ENCODE measurements around the gene SLC41A2.
"Not testable (repeated sequence)": the region's sequence is repeated elsewhere in the genome, so short reads cannot be mapped to it uniquely, and the experiment has no call there.

Gene SLC41A2

GRCh38 chr12:104958001-104958804, at the start of gene SLC41A2:
Gene SLC41A2, minus strand, starts transcription at chr12:104958290. Its CDS starts 29,763 bp downstream, at chr12:104928527.
- DNase-seq (ENCODE audit: low read depth) = peak; percentile 78

- DNase-seq (ENCODE audit: low read depth) = no peak
Observed at GRCh38 chr12:105001476-105001875, 43.4 kb upstream of the SLC41A2 start.

- no peak for DNase-seq (ENCODE audit: low read depth)
Observed at GRCh38 chr12:104999347-104999685, 41.2 kb upstream of the SLC41A2 start.

- DNase-seq (ENCODE audit: low read depth) = no peak
Observed at GRCh38 chr12:104998423-104999346, 40.6 kb upstream of the SLC41A2 start.

- DNase-seq (ENCODE audit: low read depth) = no peak
Observed at GRCh38 chr12:104997541-104997940, 39.5 kb upstream of the SLC41A2 start.

- no peak for DNase-seq (ENCODE audit: low read depth)
Observed at GRCh38 chr12:104994336-104994735, 36.2 kb upstream of the SLC41A2 start.

- no peak for DNase-seq (ENCODE audit: low read depth)
Observed at GRCh38 chr12:104991565-104992128, 33.6 kb upstream of the SLC41A2 start.

- DNase-seq (ENCODE audit: low read depth) = no peak
Observed at GRCh38 chr12:104990950-104991349, 32.9 kb upstream of the SLC41A2 start.

- peak; percentile 81 for DNase-seq (ENCODE audit: low read depth)
Observed at GRCh38 chr12:104986022-104986941, 28.2 kb upstream of the SLC41A2 start, which contains the start of gene NOPCHAP1. Gene NOPCHAP1, plus strand, starts transcription at chr12:104986316. Its CDS starts 37 bp downstream, at chr12:104986353.

- no peak for DNase-seq (ENCODE audit: low read depth)
Observed at GRCh38 chr12:104985206-104985605, 27.1 kb upstream of the SLC41A2 start.

- DNase-seq (ENCODE audit: low read depth) = not testable (repeated sequence)
Observed at GRCh38 chr12:104977688-104978087, 19.6 kb upstream of the SLC41A2 start.

GRCh38 chr12:104976703-104977102, 18.6 kb upstream of the SLC41A2 start:
- no peak for DNase-seq (ENCODE audit: low read depth)

- no peak for DNase-seq (ENCODE audit: low read depth)
Observed at GRCh38 chr12:104975587-104976343, 17.7 kb upstream of the SLC41A2 start.

- no peak for DNase-seq (ENCODE audit: low read depth)
Observed at GRCh38 chr12:104974626-104975290, 16.7 kb upstream of the SLC41A2 start.

- DNase-seq (ENCODE audit: low read depth) = no peak
Observed at GRCh38 chr12:104973250-104973649, 15.2 kb upstream of the SLC41A2 start.

- no peak for DNase-seq (ENCODE audit: low read depth)
Observed at GRCh38 chr12:104971306-104971705, 13.2 kb upstream of the SLC41A2 start.

GRCh38 chr12:104969343-104969742, 11.3 kb upstream of the SLC41A2 start:
- no peak for DNase-seq (ENCODE audit: low read depth)

- no peak for DNase-seq (ENCODE audit: low read depth)
Observed at GRCh38 chr12:104966677-104967076, 8.6 kb upstream of the SLC41A2 start.

GRCh38 chr12:104964856-104965205, 6.7 kb upstream of the SLC41A2 start:
- DNase-seq (ENCODE audit: low read depth) = no peak

GRCh38 chr12:104964167-104964855, 6.2 kb upstream of the SLC41A2 start:
- no peak for DNase-seq (ENCODE audit: low read depth)

Data from activated T-cell treated with anti-CD3 and anti-CD28 coated beads for 48 hours (primary cell).